Measurements from ENCODE around the gene STIP1. TPM values are rescaled to one million over a fixed set of nuclear protein-coding genes. Genes with fewer than 3 reads are reported as not detected.
A peak's percentile ranks its signal among the peaks of the same experiment; 100 is the strongest.

STIP1 gene
- total and polyA plus RNA-seq, 9 of the 15 experiments (the other 6 are each of a cell fraction or from before 2014, with no cell fraction given) = 58.1 to 465 (median 346) TPM

DNA sequence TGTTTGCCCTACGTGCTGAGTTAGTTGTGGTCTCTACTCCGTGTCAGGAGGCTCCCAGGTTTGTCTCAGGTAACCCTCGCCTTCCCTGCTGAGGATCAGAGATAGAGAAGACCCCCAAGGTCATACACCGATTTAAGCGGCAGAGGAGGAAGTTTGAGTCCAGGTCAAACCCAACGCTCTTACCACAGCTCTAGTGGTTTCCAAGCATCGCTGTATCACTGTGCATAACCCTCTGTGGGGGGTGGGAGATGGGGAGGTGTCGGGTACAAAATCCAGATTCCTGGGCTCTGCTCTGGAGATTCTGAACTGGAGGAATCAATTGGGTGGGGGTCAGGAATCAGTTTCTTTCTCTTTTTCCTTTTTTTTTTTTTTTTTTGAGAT, 45.0 kb downstream of the STIP1 start:
- H3K27me3 ChIP-seq (ENCODE audit: control insufficient read depth in 2 of 2, insufficient read depth in 2 of 2, low read length in 2 of 2) = no peaks in the 10 kb centered on the region
- POLR2A ChIA-PET = interaction anchor here (0.5 to 2.5 kb wide), 4 partner anchors 7 to 24 kb away, joined by 3 to 11 read pairs (median 3); partner anchors contain the start of gene FERMT3
- in situ Hi-C loops (cut with MboI) = no loop called here
- CTCF ChIA-PET (ENCODE audit: low intra/inter-chr PET ratio) = no interaction called here
- peak overlapping the region; percentile 91 to 96 for H3K9ac ChIP-seq (ENCODE audit: insufficient read depth in 1 of 2, low read depth in 2 of 2, low read length in 2 of 2)
- intact Hi-C loops (cut with micrococcal nuclease) = loop anchor here (2.0 kb wide), 2 partner anchors 24 to 46 kb away; partner anchors contain the start of gene FERMT3
- H3K4me1 ChIP-seq (replicated peaks in 1 of 2; ENCODE audit: control insufficient read depth in 2 of 2, insufficient read depth in 2 of 2, low read length in 2 of 2) = peaks cover 37 to 82% of the 10 kb centered on the region in 2 experiments
- H3K36me3 ChIP-seq (ENCODE audit: control insufficient read depth, insufficient read depth, low read length) = peaks cover 17% of the 10 kb centered on the region; the same call in 2 of the 3 replicates
- peak overlapping the region; percentile 95 for H3K4me2 ChIP-seq (ENCODE audit: insufficient read depth, low read length)
- WGBS (ENCODE audit: insufficient coverage, low coverage, missing lambda C conversion rate) = 3% methylated on average over 8 of the region's 8 CpGs
- H3K9me1 ChIP-seq (ENCODE audit: control insufficient read depth, insufficient read depth, low read length) = no peaks in the 10 kb centered on the region
- BruUV-seq (replicated peaks) = no TSS peak
- peaks cover 57% of the 10 kb centered on the region for H3K79me2 ChIP-seq (ENCODE audit: control insufficient read depth, insufficient read depth, low read length)
- H3K4me3 ChIP-seq = peak overlapping the region; percentile 76
- FAIRE-seq (peak; percentile 54), DNase-seq (ENCODE audit: extremely low read depth in 1 of 4, low spot score in 3 of 4) (peak in 1 of 4 experiments; percentile 50), ATAC-seq (no peak)
- H4K20me1 ChIP-seq (replicated peaks; ENCODE audit: control insufficient read depth, insufficient read depth, low read length) = no peaks in the 10 kb centered on the region
- no peaks in the 10 kb centered on the region for H3K9me3 ChIP-seq (replicated peaks; ENCODE audit: control insufficient read depth, insufficient read depth, low read depth, low read length)
- H2AFZ ChIP-seq (ENCODE audit: low read depth, low read length) = peak overlapping the region; percentile 88
- peak overlapping the region; percentile 92 for H3K27ac ChIP-seq (ENCODE audit: extremely low read depth, low read depth, low read length)
- TF ChIP-seq FIP1L1 (IDR thresholded peaks at IDR 0.05; ENCODE audit: low read depth, low read length, poor library complexity, severe bottlenecking) (no peak), RBM17 (IDR thresholded peaks at IDR 0.05; ENCODE audit: borderline replicate concordance, low read depth, low read length) (no peak), BCOR (IDR thresholded peaks at IDR 0.05) (no peak), ZNF134 (CRISPR knock-in tag; conservative IDR thresholded peaks at IDR 0.05) (no peak), SRF (CRISPR knock-in tag; IDR thresholded peaks at IDR 0.05) (no peak), DDX20 (tag; IDR thresholded peaks at IDR 0.05; ENCODE audit: low read depth) (no peak), KDM1A (IDR thresholded peaks at IDR 0.05) (no peak), COPS2 (conservative IDR thresholded peaks at IDR 0.05) (no peak), ARNT (IDR thresholded peaks at IDR 0.05) (no peak), TBP (optimal IDR thresholded peaks at IDR 0.05; ENCODE audit: low read depth, low read length) (peak; percentile 3), TRIM24 (IDR thresholded peaks at IDR 0.05) (no peak), GATAD2B (IDR thresholded peaks at IDR 0.05; ENCODE audit: borderline replicate concordance) (no peak), FOXP1 (CRISPR knock-in tag; IDR thresholded peaks at IDR 0.05) (peak; percentile 34; the same call in 1 of the 2 replicates), TBL1XR1 (IDR thresholded peaks at IDR 0.05; ENCODE audit: low read length in 2 of 2) (no peak), ARHGAP35 (IDR thresholded peaks at IDR 0.05; ENCODE audit: partially characterized antibody) (no peak), ZNF217 (CRISPR knock-in tag; IDR thresholded peaks at IDR 0.05) (no peak), SIX5 (IDR thresholded peaks at IDR 0.05; ENCODE audit: borderline replicate concordance in 1 of 2, insufficient read depth in 1 of 2, low read depth in 1 of 2, low read length in 2 of 2) (no peak), KAT7 (CRISPR knock-in tag; IDR thresholded peaks at IDR 0.05; ENCODE audit: borderline replicate concordance) (0 out of 2 replicates have a peak, but pooled peaks have one; percentile 3), RB1 (IDR thresholded peaks at IDR 0.05; ENCODE audit: low read depth) (0 out of 2 replicates have a peak, but pooled peaks have one; percentile 2), BCL6 (CRISPR knock-in tag; IDR thresholded peaks at IDR 0.05) (no peak), ZNF24 (IDR thresholded peaks at IDR 0.05) (no peak)
- TF ChIP-seq, protein P1, sequence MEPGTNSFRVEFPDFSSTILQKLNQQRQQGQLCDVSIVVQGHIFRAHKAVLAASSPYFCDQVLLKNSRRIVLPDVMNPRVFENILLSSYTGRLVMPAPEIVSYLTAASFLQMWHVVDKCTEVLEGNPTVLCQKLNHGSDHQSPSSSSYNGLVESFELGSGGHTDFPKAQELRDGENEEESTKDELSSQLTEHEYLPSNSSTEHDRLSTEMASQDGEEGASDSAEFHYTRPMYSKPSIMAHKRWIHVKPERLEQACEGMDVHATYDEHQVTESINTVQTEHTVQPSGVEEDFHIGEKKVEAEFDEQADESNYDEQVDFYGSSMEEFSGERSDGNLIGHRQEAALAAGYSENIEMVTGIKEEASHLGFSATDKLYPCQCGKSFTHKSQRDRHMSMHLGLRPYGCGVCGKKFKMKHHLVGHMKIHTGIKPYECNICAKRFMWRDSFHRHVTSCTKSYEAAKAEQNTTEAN (CRISPR knock-in tag; IDR thresholded peaks at IDR 0.05) = no peak
- TF ChIP-seq, protein P2, sequence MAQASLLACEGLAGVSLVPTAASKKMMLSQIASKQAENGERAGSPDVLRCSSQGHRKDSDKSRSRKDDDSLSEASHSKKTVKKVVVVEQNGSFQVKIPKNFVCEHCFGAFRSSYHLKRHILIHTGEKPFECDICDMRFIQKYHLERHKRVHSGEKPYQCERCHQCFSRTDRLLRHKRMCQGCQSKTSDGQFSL (CRISPR knock-in tag; IDR thresholded peaks at IDR 0.05) = no peak
- TF ChIP-seq, protein P2 (tag; IDR thresholded peaks at IDR 0.05) = peak in 1 of 2 experiments; percentile 46; a peak in 1 of 4 replicates
